Esophagus muscularis mucosa (tissue), 4 donors: ENCODE data around the gene TTBK2.

Source experiments
- CTCF ChIP-seq, 3 experiments: fragments of 200-600 bp in 2 of 3; fragments of 450-650 bp in 1 of 3; sonication (generic) in 2 of 3; IDR thresholded peaks; one replicate each; pipeline ENCODE4 v1.5.1; 2017 to 2019; ENCODE audit warnings: antibody characterized with exemption in 3 of 3, mild to moderate bottlenecking in 2 of 3, moderate library complexity in 1 of 3
- EP300 ChIP-seq: sonication (generic); formaldehyde crosslinking; IDR thresholded peaks from one replicate; pipeline ENCODE4 v1.6.1; 2017; ENCODE audit warnings: antibody characterized with exemption
- POLR2A ChIP-seq: fragments of 450-650 bp; IDR thresholded peaks from one replicate; pipeline ENCODE4 v1.6.1; 2017; ENCODE audit warnings: antibody characterized with exemption, moderate library complexity, mild to moderate bottlenecking, low read depth
- POLR2AphosphoS5 ChIP-seq, 2 donors: sonication (generic); formaldehyde crosslinking; IDR thresholded peaks; one replicate each; pipeline ENCODE4 v1.6.1; 2017; ENCODE audit warnings: antibody characterized with exemption in 2 of 2

GRCh38 chr15:42919308-42919707, 1.3 kb downstream of the TTBK2 start:
- TF ChIP-seq CTCF (IDR thresholded peaks at IDR 0.05): no peak
- no peak for TF ChIP-seq POLR2A
- no peak for TF ChIP-seq POLR2AphosphoS5 (IDR thresholded peaks at IDR 0.05)
- no peak for TF ChIP-seq EP300
